HG02678 (cell line): ENCODE results near the gene ALK.

Source experiments
- ATAC-seq: cut with Tn5 transposase; IDR thresholded peaks from one replicate; pipeline ENCODE4 v1.9.1; 2021; ENCODE audit warnings: mild to moderate bottlenecking, moderate library complexity; ENCODE audit not compliant: unreplicated experiment

The ALK gene

DNA sequence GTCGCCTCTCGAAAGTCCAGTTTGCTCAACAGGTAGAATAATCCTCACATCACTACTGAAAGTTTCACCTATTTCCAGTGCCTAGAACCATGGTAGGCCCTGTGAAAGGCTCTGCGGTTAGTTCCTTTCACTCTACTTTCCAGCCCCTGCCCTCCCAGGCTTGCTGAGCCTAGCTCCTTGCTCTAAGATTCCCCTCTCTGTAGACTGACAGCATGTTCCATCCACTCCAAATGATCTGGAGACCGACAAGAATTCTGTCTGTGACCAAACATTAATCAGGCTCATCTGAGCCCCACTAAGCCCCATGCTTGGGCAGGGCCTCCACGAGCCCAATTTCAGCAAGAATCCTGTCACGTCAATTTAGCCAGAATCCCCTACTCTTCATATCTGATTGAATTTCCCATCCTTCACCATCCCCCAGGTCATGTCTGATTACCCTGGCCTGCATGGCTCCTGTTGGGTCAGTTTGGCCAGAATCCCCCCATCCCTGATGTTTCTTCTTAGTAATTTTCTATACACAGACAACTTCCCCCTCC, 307.0 kb downstream of the ALK start:
- ATAC-seq: no peak

DNA sequence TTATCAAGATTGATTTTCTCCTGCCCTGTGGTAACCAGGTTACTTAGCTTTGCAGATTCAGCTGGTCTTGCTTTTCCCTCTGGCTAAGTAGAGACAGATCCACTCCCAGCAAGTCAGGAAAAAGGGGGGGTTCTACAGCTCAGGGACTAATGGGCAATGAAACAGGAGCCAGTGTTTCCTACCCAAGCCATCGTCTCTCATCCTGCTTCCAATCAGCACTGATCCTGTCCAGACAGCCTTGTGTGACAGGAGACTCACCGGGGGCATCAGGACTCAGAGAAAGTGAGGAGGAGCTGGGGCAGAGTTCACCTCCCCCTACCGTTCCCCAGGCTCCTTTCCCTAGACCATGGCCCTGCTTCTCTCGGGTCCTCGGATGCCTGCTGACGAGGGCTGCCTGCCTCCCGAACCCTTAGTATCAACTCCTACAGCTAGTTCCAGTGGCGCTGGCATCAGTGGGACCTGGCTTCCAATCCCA, 307.6 kb downstream of the ALK start:
- ATAC-seq: no peak

DNA sequence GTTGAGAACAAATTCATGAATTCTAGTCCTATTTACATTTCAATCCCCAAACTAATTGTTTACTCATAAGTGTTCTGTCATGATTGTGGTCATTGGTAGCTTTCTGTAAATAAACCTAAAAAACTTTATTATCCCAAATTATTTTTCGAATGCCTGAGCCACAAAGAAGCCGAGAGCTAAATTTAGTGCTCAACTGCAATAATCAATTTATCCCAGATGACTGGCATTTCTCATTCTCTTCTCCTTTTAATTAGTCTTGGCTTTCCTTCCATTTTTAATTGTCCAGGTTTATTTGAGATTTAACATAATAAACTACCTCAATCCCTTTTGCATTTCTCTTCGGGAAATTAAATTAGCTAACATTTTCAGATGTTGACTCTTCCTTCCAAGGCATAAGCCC, 308.3 kb downstream of the ALK start:
- no peak for ATAC-seq

DNA sequence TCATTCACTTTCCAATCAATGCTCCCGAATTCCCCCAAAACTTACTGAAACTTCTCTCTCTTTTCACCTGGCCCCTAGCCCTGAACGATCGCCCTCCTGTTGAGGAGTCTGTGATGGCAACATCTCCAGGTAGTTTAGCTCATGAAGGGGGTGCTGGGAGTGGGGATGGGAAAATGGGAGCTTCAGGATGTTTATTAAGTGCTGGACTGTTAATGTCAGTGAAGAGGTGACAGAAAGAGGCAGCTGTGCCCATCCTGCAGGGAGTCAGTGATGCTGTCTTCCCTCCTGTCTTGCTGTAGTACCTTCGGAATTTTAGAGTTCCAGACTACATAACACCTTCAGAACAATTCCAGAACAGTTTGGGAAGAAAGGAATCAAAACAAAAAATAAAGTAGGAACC, 308.8 kb downstream of the ALK start:
- no peak for ATAC-seq

DNA sequence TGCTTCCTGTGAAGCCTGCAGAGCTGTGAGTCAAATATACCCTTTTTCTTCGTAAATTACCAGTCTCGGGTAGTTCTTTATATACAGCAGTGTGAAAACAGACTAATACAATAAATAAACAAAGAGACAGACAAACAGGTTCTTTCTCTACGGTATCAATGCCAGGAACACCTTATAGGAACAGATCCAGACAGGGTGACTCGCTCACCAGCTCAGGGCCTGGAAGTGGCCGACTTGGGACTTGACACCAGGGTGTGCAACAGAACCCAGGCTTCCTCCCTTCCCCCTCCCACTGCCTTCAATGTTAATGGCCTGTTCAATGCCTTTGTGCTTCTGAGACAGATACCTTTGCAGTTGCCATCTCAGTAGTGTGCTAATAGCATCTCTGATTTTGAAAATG, 309.5 kb downstream of the ALK start:
- ATAC-seq: no peak

DNA sequence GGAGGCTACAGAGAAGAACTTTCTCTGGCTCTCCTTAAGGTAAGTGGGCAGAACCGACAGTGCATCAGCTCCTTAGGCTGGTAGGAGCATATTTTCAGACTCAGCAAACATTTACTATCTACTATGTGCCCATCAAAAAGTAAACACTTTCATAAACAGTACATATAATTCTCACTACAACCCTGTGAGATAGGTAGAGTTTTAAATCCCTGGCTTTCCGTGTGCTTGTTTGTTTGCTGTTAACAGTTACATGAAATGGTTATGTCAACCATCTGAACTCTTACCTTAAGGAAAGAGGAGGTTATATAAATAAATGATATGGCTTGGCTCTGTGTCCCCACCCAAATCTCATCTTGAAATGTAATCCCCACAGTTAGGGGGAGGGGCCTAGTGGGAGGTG, 310.1 kb downstream of the ALK start:
- no peak for ATAC-seq

DNA sequence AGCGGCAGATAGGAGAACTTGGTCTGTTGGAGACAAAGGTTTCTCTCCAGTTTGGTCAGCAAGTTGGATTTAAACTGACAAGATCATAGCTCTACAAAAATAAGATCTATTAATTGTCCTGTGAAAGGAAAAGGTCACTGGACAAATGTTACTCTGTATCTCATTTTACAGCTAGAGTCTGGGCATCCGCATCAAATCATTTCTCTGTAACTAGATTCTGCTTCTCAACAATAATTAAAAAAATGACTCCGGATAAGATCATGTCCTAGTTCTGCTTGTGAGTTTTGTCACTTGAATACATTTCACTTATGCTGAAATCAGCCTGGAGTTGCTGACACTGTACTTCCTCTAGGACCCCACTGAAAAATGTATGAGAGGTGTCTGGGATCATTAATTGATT, 310.8 kb downstream of the ALK start:
- no peak for ATAC-seq

DNA sequence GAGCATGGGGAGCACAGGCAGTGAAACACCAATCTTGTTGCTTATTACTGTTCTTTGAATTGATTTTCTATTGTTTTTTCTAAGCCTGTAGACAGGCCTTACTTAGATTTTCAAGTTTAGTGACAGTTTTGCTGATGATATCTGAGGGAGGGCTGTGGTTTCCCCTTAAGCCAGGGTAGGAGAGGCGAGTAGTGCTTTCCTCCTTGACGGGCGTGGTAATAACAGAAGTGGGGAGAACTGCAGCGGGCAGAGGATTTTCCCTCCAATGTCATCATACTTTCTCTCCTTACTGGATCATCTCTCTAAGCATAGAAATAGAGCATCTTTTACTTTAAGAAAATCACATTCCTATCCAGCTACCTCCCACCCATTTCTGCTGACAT, 314.4 kb downstream of the ALK start:
- no peak for ATAC-seq

DNA sequence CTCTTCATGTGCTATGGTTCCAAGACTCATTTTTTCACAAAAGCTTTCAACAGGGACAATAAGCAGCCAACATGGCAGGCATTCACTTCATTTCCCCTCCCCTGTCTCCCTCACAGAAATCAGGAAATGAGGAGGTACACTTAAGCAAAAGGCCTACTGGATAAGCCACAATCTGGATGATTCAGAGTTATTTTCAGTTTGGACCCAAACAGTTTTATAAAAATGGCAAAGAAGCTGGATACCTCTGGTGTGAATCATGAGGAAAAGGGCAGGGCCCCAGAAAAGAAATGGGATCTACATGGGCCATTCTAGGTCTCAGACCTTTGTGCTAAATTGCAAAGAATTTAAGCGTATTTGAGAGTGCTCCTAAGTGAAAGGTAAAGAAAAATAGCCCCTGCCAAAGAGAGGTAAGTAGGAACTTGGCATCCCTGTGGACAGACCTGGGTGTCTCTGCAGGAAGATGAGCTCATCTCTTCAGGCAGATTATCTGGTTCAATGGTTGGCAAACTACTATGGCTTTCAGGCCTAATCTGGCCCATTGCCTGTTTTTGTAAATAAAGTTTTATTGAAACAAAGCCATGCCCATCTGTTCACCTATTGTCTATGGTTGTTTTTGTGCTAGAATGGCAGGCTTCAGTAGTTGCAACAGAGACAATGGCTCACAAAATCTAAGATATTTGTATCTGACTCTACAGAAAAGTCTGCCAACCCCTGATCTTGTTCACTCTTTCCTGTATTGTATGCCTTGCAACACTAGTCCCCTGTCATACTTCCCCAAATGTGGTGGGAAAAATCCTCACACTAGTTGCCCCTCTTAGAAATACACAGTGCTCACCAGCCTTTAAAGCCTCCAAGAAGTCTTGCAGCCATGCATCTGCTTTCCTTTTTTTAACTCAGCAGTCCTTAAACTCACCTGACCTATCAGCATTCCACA, 315.0 kb downstream of the ALK start:
- no peak for ATAC-seq

DNA sequence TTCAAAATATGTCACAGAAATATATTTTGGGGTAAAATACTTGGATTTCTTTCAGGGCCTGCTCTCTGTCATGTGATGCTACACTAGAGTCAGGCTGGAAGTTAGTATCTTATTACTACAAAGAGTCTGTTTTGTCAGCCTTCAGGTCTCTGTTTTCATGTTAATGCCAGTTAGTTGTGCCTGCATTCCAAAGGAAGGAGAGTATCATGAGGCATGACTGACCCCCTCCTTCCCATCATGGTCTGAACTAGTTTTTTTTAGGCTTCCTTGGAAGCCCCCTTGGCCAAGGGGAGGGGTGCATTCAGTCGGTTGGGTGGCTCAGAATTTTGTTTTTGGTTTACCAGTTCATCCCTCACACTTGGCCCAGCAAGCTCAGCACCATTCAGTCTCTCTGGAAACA, 318.0 kb downstream of the ALK start:
- no peak for ATAC-seq

DNA sequence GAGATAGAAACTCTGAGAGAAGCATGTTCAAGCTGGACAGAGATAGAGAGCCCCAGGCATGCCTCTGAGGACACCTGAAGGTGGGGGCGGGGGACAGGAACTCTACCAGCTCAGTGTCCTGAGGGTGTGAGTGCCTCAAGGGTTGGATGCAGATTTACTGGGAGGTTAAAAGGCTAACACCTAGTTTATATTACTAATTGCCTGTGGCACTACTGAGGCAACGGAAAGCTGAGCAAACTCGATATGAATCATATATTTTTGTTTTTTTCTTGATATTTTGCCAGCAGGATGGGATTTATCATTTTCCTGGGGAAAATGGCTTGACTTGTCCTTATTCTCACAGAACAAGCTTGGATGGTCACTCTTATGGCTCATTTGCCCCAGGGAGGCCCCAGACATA, 319.5 kb downstream of the ALK start:
- no peak for ATAC-seq

DNA sequence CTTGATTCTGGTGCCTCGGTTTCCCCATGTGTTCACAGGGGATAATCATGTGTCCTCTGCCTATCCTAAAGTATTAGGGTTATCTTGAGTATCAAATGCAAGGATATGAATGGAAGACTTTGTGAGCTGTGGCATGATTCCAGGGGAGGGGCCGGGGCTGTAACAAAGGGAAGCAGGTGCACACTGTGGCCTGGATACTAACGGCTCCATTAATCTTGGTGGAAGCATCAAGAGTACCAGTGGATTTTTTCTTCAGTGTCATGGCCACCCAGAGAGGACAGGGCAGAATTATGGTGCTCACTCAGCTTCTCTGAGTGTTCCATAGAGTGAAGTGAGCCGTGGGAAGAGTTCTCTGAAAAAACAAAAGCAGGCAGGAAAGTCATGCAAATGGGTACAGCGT, 320.1 kb downstream of the ALK start:
- no peak for ATAC-seq

DNA sequence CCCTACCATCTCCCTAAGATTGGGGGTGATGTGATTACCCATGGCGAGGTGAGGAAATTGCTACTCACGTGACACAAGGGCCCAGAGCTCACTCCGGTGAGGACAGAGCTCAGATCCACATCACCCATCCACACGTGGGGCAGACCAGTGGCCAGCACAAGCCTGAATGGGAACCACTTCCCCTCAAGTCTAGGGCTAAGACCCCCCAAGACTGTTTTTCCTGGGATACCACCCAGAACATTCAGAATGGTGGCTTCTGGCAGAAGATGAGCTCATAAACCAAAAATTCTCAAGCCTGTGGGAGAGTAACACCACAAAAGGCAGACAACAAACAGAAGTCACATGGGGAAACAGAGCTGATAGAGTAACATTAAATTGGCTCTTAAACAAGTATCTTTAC, 321.4 kb downstream of the ALK start:
- no peak for ATAC-seq

DNA sequence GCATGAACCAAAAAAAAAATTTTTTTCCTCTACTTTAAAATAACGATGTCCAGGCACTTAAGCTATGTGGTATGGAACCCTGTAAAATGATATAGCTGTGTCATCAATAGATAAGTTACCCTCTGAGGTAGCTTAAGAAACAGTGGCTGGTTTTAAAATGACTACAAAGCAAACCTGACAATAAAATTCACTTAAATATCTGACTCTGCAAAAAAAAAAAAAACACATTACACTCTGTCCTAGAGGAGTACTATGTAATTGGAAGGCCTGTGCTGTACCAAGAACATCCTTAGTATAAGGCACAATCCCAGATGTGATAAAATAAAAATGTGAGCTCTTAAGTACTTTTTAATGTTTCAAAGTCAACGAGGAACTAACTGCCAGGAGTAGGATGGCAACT, 322.4 kb downstream of the ALK start:
- ATAC-seq: no peak

DNA sequence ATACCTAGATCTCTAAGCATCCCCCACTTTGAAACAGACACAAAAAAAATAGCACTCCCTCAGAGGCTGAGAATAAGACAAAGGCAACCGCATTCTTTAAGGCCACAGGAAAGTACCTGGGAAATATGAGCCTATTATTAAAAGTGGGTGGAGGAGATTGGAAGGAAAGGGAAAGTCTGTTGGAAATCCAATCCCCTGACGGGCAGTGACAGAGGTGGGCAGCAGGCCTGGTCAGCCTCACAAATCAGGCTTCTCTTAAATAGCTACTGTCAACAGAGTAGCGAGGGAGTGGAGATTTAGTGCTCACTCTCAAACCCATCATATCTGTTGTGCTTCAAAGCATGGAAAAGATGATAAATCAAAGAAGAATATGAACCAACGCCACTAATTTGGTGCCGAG, 324.4 kb downstream of the ALK start:
- no peak for ATAC-seq

DNA sequence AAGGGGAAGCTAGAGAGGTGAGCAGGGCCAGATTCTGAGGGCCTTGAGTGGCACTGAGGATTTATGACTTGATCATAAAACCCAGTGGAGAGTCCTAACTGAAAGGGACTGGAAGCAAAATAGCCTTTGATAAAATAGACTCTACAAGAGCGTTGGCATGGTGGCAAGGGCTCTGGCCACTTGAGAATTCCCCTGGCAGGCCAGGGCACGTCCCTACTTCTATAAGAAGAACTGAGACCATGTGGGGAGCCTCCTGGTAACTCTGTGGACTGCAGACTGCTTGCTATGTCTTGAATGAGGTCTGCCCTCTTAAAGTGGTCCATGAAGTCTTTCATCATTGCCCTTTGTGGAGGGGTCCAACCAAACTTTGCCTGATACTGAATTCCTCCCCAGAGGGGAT, 324.8 kb downstream of the ALK start:
- no peak for ATAC-seq

DNA sequence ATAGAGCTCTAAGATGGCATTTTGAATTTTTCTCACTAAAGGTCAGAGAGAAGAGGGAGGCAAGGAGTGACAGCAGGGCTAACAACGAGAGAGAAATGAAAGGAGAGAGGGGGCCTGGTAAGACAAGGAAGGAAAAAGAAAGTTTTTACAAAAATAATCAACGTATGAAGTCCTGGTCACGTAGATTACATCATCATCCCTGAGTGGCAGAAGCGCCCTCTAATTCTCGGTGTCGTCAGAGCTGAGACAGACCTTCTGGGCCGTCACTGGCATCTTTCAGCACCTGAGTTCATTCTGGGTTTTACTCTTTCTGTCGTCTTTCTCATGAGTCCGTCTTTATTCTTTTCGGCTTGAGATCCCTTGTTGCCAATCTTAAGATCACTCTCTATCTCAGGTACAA, 329.8 kb downstream of the ALK start:
- ATAC-seq: no peak

DNA sequence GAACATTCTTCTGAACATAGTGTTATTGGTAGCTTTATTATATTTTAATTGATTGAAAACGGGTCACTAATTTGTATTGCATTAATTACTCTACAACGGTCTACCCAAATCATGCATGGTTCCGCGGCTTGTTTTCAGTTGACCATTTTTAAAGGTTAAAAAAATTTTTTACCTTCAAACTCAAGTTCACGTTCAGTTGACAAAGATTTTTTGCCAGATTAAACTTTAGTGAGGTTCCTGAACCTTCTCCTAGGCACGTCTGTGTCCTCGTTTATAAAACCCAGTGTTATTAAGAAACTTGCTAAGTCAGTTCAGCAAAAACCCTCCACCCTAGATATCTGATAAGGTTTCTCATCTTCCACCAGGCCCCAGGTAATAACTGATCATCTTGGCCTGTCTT, 331.2 kb downstream of the ALK start:
- no peak for ATAC-seq

DNA sequence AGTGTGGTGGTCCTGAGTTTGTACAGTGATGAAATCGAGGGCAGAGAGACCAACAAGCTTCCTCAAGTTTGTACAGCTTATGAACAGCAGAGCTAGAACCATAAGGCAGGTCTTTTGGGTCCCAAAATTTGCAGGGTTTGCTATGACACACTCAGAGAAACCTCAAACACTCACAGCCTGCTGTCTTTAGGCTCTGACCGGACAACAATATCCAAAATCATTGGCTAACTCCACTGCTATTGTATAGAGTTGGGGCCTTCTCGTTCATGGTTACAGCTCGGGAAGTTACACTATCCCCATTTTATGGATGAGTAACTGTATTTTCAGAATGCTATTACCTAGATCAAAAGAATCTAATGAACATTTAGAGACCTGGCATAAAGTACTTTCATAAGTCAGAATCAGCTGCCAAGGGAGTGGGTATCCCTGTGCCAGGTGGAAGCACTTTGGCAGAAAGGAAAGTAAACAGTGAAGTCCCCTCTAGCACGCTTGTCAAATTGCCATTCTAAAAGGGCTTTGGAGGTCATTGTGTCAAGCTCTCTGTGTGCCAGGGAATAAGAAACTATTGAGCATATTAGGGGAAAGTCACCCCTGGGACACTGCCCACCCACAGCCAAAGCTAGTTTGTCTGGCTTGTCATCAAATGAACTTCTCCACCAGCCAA, 331.8 kb downstream of the ALK start:
- no peak for ATAC-seq

DNA sequence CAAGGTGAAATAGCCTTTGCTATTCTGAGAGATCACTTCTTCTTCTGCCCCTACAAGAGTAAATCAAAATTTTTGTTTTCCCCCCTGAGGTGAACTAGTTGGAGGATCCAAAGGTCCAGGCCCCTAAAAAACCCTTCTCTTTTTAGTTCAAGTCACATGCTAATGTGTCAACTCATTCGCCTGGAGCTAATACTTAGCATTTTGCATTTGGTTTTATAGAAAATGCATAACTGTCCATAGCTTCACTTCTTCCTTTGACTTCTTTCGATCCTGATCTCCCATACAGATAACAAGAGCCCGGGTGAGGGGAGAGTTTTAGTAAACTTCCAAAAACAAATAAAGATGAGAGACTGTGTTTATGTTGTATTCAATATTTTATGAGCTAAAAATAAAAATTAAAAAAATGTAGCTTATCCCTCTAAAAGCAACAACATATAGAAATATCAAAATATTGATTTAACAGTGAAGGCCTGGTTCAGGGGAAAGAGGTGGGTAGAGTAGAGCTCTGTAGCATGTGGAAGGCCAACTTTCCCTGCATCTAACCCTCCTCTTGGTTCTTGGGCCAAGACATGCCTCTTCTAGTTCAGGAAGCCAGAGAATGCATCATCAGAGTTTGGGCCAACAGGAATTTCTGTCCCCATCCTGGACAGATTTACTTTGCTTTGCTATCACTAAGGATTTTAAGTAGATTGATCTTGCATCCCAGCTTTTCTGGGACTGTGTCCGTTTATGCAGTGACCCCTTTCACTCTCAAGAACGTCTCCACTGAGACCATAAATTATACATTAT, 333.8 kb downstream of the ALK start:
- no peak for ATAC-seq

DNA sequence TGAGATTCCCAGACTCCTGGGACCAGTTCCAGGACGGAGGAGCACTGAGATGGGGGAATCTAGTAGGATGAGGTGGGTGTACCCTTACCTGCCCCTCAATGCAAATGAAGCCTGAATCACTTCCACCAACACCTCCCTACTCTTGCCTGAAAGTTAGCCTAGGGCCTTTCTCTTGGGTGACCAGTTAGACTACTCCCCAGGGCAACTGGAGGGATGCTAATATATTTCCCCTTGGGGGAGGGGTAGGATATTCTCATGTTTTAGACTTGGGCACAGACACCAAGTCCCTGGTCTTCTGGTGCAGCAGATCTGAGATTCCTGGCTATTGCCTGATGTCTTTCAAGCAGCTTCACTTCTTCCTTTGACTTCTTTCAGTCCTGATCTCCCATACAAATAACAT, 334.5 kb downstream of the ALK start:
- ATAC-seq: no peak
